ENCODE measurements around the gene TAF10.

GRCh38 chr11:6626971-6627761 lies 15.2 kb upstream of the TAF10 start:
- TF ChIP-seq EP300 (IDR thresholded peaks at IDR 0.05) (no peak), CTCF (IDR thresholded peaks at IDR 0.05) (no peak), POLR2A (IDR thresholded peaks at IDR 0.05) (no peak)
